HUDEP-2 (cell line): ENCODE measurements around the gene KLF7.
A peak's percentile ranks its signal among the peaks of the same experiment; 100 is the strongest.

ENCODE experiments used
- DNase-seq, 76 experiments: peaks; one replicate each; lab custom pipeline; 2025; ENCODE audit not compliant: unreplicated experiment in 76 of 76; lab: John Stamatoyannopoulos, UW

Gene KLF7

GRCh38 chr2:207167099-207167923 is 1.6 kb upstream of the KLF7 start:
- DNase-seq: no peak

DNA sequence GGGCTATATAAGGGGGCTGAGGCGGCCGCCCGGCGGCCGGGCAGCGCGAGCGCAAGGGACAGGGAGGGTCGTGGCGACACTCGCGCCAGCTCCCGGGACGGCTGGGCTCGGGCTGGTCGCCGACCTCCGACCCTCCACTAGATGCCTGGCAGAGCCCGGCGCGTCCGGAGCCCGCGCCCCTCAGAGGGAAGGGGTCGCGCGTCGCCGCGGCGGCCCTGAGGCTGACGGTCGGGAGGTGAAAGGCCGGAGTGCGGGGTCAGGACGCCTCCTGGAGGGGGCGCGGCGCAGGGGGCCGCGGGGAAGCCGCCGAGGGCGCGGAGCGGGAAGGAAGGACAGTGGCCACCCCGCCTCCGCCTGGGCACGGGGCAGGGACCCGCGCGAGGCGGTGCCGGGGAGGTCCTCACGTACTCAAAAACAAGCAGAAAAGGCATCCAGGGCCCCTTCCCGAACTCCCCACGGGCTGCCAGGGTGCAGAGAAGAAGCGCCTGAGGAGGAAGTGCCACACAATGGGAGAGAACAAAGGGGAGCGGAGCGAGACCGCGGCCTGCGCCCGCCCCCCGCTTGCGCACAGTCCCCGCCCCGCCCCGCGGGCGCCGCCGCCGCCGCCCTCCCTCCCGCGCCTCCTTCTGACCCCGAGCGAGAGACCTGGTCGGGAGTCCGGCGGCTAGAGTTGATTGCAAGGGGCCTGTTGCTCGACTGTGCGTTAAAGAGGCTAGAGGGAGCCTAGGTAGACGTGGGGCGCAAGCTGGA is 776 bp upstream of the KLF7 start:
- DNase-seq: peak in 12 of 76 experiments; percentile 6 to 32 (median 12)

GRCh38 chr2:207166039-207166348 is 246 bp upstream of the KLF7 start:
- peak in 65 of 76 experiments; percentile 2 to 81 (median 52) for DNase-seq

DNA sequence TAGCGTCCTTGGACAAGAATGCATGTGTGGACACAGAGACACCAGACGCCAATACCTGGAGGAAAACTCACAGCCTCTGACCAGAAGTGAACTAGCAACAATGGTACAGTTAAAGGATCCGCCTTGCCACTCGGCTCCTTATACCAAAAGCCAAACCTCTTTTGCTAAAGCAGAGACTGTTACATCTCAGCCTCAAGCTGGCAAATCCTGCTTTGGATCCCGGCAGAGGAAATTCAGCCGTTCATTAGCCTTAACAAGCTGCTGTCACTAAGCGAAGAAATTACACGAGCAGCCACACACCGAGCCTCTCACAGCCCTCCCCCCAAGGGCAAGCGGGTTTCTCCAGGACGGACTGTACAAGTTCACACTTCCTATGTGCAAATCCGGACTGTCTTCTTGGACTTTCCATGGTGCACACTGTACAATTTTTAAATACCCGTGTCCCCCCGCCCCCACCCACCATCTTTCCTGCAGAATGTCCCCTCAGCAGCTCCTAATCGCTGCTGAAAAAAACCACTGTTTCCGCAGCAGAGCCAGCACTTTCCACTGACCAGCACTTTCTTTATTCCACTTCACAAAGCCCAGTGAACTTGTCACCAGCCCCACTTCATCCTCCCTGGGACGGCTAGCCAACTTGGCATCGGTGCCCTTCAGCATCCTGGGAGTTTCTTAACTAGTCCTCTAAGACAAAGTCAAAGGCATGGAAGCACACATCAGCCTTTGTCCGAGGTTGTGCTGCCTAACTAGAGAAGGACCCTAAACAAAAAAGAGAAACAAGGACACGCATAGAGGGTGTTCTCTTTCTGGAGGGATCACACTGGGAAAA is 1.5 kb downstream of the KLF7 start:
- no peak for DNase-seq

GRCh38 chr2:207163756-207164005 is 2.1 kb downstream of the KLF7 start:
- DNase-seq: no peak

DNA sequence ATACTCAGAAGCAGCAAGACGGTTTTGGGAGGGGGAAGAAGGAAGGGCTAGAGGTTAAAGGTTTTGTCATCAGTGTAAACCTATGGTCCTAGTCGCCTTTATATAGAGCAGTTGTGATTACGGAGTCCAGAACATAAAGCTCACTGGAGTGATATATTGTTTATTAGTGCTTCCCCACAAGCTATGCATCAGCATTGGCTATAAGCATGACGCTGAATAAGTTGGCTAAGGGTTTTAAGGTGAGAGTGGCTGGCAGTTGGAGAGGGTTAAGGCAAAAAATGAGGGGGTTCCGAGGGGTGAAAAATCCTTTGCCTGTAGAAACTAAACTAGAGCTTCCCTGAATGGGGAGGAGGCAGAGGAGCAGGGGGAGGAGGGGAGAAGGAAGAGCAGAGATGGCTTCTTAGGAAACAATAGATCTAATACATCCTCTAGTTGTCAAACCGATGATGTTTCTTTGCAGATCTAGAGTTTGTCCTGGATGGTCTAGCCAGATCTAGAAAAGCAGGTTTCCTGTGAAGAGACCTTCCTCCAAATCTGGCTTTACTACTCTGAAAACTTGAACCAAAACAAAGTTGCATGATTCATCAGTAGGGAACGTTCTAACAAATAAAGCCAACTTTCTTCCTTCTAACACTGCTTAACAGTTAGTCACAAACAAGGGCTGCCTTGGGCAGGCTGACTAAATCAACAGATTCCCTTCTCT is 2.5 kb downstream of the KLF7 start:
- no peak for DNase-seq

DNA sequence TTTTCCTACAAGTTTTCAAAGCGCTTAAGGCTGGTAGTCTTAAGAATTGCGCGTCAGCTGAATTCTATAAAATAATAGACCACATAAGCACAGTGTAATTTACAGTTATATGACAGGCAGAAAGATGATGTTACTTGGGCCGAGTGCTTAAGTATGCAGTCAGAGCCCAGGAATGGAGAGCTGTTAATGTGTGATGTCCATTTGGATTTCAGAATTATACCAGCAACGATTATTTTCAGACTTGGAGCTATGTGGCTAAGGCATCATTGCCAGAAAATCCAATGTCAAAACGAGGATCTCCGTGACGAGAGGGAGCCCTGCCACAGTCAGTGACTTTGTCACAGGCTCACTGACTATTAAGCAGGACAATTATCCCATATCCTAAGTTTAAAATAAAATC is 3.4 kb downstream of the KLF7 start:
- DNase-seq: no peak

GRCh38 chr2:207161247-207162123 is 4.3 kb downstream of the KLF7 start:
- no peak for DNase-seq

- DNase-seq: no peak
Measured at GRCh38 chr2:207160115-207160514, 5.6 kb downstream of the KLF7 start.

- DNase-seq: no peak
Measured at GRCh38 chr2:207159002-207159401, 6.7 kb downstream of the KLF7 start.

- DNase-seq: no peak
Measured at GRCh38 chr2:207157731-207158130, 8.0 kb downstream of the KLF7 start.

DNA sequence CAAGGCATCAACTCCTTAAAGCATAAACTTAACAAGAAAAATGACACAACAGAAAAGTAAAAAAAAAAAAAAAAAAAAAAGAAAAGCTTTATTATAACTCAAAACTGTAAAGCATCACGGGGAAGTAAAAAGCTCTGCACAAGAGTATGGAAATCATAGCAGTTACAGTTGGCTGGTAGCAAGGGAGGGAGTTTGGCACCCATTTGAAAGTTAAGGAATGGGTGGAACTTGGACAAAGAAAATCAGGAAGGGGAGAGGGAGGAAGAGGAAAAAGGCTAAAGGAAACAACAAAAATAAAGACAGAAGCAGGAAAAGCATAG is 8.6 kb downstream of the KLF7 start:
- DNase-seq: no peak

DNA sequence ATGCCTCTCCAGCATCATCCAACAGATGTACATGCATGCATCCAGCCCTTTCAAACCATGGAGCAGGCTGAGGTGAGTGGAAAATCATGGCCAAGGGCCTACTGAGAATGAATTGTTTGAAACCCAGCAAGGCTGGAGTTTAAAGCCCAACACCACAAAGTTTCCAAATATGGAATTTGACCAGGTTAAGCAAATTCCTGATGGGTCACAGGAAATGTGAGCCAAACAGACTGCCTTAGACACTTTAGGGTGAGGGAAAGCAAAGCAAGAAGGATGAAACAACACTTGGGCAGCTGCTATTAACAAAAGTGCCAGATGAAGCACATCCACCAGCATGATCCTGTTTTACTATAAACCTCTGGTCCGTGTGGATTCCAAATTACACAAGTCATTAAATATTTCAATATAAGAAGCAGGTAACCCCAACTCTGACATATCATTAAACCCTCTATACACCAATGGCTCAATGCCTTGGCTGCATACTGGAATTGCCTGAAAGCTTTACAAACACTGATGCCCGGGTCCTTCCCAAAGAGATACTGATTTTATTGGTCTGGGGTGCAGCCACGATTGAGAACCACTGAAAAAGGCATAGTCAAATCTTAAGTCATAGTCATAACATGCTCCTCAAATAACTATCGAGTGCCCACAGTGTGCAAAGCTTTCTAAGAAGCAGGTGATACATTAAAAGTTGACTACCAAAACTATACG is 9.1 kb downstream of the KLF7 start:
- no peak for DNase-seq

DNA sequence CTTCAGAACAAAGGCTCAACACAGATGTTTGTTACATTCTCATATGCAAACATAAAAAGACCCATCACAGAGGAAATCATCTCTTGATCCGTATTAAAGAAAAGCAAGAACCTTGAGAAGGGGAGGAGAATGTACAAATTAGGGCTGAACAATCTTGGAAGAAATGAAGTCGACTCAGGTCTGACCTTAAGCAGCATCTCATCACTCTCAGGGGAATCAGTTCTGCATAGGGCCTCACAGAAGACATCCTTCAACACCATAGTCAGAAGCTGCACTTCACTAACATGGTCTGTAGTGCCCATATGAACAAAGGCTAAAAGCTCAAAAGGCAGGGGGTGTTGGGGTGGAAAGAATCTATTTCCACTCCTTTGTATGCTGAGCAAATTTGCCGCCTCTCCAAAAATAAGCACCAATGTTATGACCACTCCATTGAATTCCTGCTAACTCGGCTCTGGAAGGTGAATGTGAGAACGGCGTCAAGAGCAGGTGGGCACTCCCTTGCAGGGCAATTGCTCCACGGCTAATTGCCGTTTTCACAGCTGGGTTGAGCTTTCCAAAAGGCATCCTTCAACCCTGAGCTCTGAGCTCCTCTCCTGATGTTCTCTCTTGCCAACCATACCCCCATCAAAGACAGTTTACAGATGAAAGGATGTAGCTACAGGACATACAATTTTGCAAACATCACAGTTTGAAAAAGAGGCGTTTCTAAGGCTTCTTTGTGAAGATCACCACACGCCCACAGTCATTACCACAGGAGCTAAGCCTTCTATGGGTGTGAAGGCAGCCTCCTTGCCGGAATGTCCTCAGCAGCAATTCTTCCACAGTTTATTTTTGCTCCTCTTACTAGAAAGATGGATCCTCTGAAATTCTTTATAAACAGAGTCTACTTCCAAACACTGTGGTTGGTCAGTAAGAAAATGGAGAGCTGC is 10.0 kb downstream of the KLF7 start:
- no peak for DNase-seq

- DNase-seq: no peak
Measured at GRCh38 chr2:207154556-207155510, 10.9 kb downstream of the KLF7 start.

DNA sequence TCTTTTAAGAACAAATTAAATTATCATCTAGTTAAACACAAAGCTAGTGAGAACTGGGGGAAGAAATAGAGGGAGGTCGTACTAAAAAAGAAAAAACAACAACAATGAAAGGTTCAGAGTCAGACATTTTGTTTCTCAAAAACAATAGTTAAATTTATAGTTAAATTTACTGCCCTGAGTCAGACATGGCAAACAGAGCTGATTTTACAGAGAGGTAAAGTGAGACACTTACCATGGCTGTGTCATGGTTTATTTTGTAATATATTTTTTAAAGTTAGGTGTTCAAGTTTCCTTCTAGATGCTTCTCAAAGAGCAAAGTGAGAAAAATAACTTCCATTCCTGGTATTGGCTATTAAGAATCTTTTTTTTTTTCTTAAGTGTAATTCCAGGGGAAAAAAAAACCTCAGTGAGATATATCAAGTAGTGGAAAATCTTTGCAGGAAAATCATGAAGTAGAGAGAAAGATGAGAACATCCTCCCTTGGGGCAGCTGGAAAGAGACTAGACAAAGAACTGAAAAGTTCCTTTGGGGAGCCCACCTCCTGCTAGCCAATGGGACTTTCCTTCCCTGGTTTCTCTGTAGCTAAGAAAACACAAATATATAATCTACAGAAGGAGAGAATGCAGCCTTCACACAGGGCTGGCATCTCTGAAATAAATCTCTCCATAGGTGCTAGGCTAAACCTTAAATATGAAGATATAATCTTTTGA is 12.3 kb downstream of the KLF7 start:
- DNase-seq: no peak

DNA sequence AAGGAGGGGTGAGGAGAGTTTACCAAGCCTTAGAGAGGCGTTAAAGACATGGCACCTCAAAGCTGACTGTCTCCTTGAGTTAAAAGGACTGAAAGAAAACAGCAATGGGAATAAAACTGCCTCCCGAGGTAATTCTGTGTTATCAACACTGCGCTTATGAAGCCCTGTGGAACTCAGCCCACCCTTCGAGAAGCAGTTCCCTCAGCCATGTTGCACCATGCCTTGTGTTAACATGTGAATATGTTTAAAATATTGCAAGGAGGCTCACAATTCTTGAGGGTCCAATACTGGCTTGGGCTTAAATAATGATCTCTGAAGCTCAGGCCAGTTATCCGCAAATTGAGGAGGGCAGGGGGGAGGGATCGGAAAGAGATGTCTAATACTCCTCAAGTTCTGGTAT is 14.7 kb downstream of the KLF7 start:
- DNase-seq: no peak
